Right renal pelvis (tissue), 4 donors: ENCODE results near the gene OLIG2. TPM values are rescaled to one million over a fixed set of nuclear protein-coding genes. Genes with fewer than 3 reads are reported as not detected.

ENCODE experiments used
- DNase-seq, 4 donors: peaks; one replicate each; pipeline ENCODE4 v3.0.0-alpha.2; 2013; ENCODE audit warnings: low read depth in 4 of 4, low spot score in 3 of 4, missing footprints in 1 of 4
- polyA plus RNA-seq, 4 donors: library from polyadenylated mRNA; unstranded; fragments of 120-200 nt; gene quantifications; one replicate each; pipeline ENCODE4 v1.2.1, GENCODE V29; 2013; ENCODE audit not compliant: insufficient read length in 4 of 4

The OLIG2 gene
- polyA plus RNA-seq, 4 donors = not detected

DNA sequence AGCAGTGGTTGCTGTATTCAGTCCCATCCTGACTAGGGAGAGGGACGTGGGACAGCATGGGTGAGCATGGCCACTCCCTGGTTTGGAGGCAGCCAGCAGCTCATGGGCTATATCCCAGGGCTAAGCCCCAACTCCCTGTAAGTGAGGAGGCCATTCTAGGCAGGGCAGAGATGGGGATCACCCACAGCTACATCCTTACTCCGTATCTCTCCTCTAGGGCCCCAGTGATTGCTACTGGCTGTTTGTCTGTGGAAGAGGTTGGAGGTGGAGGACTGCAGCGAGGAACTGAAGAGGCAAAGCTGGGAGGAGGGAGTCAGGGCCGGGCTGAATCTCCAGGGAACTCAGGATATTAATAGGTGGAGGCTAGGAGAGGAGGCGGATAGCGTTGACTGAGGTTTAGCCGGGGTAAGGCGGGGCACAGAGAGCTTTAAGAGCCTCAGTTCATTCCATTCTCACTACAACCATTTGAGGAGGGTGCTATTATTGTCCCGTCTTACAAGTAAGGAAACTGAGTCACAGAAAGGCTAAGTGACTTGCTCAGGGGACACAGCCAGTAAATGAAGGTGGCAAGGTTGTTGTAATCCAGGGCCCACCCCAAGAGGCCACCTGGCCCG is 6.8 kb downstream of the OLIG2 start:
- no peak for DNase-seq

DNA sequence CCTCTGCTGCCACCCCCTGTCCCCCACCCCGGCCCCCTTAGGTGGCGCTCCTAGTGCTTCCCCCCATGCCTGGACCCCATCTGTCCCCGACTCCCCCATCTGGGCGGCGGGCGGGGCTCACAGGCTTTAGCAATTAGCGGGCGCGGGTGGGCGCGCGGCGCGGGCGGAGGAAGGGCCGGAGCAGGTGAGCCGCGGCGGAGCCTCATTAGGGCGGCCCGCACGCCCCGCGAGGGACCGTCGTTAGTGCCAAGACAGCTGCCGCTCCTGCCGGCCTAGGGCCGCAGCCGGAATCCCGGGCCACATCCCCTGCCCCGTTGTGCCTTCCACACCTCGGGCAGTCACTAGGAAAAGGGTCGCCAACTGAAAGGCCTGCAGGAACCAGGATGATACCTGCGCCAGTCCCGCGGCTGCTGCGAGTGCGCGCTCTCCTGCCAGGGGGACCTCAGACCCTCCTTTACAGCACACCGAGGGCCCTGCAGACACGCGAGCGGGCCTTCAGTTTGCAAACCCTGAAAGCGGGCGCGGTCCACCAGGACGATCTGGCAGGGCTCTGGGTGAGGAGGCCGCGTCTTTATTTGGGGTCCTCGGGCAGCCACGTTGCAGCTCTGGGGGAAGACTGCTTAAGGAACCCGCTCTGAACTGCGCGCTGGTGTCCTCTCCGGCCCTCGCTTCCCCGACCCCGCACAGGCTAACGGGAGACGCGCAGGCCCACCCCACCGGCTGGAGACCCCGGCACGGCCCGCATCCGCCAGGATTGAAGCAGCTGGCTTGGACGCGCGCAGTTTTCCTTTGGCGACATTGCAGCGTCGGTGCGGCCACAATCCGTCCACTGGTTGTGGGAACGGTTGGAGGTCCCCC is 7.6 kb downstream of the OLIG2 start:
- no peak for DNase-seq

DNA sequence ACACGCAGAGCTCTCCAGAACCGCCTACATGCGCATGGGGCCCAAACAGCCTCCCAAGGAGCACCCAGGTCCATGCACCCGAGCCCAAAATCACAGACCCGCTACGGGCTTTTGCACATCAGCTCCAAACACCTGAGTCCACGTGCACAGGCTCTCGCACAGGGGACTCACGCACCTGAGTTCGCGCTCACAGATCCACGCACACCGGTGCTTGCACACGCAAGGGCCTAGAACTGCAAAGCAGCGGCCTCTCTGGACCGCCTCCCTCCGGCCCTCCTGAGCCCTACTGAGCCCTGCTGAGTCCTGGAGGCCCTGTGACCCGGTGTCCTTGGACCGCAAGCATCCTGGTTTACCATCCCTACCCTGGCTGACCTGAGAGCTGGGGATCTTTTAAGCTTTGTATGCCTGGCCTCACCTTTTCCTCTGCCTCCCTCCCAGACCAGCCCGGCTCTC is 8.3 kb downstream of the OLIG2 start:
- no peak for DNase-seq

DNA sequence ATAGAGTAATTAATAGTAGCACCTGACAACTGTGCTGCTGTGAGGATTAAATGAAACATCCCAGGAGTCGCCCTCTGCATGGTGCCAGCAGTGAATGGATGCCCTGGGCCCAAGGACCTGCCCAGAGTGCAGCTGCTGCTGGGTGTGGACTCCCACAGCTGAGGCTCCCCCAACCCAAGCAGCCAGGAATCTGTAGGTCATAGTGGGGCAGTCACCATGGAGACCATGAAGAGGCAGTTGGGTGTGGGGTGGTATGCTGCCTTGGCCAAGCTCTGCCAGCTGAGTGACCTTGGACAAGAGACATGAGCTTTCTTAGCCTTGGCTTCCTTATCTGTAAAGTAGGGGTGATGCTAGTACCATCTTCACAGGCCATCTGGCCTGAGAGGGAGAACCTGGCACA is 9.4 kb downstream of the OLIG2 start:
- no peak for DNase-seq

DNA sequence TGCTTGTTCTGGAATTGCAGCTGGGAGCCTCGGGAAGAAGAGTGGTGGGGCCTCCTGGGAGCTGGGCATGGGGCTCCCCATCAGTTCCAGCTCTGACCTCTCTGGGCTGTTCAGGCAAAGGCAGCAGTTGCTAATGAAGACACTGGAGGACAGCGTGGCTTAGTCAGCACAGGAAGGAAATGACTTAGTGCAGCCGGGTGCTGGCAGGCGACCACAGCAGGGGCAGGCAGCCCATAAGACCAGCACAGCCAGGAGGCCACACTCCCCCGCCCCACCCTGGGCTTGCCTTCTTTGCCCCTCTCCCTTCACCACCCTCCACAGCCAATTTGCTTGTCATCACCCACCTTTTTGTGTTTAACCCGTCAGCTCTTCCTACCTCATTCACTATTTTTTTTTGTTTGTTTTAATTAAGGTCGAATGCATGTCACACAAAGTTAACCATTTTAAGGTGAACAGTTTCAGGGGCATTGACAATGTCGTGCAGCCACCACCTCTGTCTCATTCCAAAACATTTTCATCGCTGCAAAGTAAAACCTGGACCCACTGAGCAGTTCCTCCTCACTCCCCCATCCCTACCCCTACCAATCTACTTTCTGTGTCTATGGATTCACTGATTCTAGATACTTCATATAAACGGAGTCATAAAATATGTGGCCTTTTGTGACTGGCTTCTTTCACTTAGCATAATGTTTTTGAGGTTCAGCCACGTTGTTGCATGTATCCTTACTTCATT is 10.9 kb downstream of the OLIG2 start:
- no peak for DNase-seq

DNA sequence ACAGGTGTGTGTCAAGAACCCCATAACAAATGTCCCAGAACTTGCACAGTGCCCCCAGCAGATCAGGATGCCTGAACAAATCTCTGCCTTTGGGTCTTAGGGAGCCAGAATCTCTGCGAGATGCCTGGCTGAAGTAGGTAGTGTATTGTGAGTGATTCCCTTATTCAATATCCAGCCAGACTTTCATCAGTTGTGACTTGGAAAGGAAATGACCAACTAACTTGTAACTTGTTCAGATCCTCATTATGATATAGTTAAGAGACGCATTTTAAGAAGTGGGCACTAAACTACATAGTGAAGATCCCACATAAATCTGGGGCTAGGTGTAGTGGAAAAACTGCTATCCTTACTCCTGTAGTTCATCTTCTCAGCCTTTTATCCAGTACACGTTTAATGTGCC is 11.8 kb downstream of the OLIG2 start:
- no peak for DNase-seq

DNA sequence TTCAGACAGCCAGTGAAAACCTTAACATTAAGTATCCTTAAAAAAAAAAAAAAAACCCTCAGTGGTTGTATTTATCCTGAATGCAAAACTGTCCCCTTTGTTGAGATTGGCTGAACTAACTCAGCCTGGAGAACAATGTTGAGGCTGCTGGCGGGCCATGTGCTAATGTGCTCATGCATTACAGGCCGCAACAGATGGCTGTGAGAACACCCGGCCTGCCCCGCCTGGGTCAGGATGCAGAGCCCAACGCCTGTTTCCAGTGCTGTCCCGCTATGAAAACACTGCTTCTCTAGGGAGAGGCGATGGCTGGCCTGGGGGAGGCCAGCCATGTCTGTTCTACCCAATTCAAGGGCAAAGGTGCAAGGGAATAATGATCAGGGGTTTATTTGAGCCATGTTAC is 13.8 kb downstream of the OLIG2 start:
- no peak for DNase-seq

DNA sequence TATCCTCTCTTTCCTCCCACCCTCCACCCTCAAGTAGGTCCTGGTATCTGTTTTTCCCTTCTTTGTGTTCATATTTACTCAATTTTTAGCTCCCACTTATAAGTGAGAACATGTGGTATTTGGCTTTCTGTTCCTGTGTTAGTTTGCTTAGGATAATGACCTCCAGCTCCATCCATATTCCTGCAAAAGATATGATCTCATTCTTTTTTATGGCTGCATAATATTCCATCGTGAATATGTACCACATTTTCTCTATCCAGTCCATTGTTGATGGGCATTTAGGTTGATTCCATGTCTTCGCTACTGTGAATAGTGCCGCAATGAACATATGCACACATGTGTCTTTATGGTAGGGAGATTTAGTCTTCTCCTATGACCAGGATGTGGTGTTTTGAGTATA is 14.5 kb downstream of the OLIG2 start:
- DNase-seq = no peak

DNA sequence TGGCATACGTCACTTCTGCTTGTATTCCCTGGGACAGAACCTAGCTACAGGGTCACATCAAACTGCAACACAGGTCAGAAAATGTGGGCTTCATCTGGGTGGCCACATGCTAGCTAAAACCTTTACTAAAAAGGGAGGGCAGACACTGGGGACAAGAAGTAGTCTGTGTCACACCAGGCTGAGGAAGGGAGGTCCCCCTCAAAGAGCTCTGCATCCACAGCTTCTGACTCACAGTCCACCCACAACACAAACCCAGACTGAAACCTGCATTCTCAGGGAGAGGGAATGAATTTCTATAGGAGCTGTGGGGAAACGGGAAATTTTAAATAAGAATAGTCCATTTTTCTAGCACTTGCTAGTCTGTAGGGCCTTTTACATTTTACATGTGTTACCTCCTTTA is 16.2 kb downstream of the OLIG2 start:
- DNase-seq = no peak

DNA sequence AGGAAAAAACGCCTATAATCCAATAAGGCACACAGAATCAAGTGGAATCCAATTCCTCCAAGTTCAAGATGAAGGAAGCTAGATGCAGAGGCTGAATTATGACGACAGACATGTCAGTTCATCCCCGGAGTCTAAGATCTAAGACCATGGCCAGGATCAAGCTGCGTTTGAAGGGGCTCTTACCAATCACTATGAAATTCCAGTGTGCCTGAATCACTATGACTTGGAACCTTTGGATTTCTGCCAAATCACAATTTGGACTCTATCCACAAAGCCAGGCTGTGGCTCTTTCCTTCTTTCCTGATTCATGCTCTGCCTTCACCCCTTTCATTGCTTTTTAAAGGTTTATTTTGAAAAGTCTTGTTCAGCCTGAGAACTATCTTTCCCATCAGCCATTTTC is 17.1 kb downstream of the OLIG2 start:
- no peak for DNase-seq

DNA sequence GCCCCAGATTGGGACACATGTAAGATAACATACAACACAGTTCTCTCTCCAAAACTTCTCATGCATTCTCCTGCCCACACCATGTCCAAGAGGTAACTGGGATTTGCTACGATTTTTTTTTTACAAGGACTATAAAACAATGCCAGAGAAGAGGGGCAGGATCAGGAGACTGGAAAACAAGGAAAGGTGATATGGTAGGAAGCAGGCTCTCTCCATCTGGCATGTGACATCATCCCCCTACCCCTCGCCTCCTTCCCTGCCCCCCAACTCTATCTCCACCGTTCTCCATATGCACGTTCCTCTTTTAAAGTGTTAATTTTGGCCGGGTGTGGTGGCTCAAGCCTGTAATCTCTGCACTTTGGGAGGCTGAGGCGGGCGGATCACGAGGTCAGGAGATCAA is 20.7 kb downstream of the OLIG2 start:
- no peak for DNase-seq

DNA sequence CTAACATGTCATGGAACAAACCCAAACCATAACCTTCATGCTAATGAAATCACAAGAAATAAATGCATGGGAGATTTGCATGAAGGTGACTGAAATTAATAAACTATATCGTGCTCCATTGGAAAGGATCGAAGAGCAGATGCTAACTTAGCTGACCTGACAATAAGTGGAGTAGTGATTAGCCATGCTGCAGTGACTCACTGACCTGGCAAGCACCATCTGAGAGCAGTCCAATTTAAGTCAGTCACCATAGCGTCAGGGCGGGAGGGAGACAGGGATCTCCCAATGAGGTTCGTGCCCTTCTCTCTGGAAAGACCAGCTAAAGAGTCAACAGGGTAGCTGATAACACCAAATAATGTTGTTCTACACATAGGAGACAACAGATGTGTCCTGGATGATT is 21.5 kb downstream of the OLIG2 start:
- no peak for DNase-seq

DNA sequence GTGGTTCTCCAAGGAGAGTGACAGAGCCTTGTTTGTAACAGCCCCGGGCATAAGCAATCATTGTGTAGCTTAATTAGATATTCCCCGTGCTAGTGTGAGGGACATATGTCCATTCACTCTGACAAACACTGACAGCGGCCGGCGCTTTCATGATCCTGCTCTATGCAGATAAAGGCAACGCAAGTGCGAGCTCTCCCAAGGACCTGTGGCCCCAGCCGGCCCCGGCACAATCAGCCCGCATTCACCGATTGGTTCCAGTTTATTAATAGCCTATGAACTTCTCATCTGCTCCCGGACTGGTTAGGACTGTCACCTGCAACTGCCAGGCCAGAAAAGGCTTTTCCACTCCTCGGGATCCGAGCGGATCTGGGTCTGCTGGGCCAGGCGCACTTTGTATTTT is 26.2 kb downstream of the OLIG2 start:
- DNase-seq = no peak

DNA sequence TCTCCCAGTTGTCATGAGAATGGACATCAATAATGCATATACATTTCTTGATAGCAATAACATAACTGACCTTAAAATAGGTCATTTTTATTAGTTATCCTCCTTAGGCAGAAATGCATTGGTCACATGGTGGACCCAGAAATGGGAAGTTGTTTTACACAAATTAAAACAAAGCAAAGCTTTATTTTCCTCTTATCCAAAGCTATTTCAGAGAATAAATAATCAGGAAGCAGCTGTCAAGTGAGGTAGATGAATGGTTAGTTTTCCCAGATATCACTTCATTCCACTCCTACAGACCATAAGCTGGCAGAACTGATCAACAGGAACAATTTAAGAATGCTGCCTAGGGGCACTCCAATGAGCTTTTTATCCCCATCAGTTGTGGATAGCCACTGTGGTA is 28.2 kb downstream of the OLIG2 start:
- DNase-seq = no peak

DNA sequence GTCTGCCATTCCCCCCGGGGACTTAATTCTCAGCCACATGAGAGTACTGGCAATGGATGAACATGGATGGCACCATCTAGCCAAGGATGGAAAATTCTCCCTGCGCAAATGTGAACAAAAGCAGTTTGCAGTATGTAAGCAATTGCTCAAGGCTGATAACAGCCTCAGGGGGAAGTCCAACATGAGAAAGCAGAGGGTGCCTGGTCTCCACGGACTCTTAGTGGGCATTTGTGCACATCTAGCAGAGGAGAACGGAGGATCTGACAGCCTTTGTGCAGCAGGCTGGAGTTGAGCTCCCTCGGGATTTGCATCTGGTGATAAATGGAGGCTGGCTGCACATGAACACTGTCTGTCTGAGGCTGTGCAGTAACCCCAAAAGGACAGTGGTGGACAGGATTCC is 30.3 kb downstream of the OLIG2 start:
- no peak for DNase-seq

DNA sequence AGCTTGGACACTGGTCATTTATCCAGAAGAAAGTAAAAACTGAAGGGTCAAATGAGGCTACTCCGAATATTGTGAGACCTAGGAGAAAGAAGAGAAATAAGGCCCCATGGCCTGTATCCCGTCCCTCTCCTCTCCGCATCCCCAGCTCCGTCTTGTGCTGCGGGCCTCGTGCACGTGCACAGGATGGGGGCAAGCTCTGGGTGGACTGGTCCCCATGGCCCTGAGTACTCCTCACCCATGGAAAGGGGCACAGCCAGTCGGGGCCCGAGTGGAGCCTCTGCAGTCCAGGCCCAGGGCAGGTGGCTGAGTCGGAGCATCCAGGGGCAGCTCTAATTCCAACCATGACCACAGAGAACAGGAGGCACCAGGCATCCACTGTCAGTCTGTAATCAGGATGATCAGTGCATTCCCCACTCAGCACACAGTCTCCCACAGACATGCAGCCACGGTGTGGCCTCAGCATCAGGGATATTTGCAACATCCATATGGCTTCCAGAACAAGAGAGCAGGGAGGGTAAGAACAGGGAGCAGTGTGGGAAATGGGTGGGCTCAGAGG is 31.7 kb downstream of the OLIG2 start:
- DNase-seq = no peak

DNA sequence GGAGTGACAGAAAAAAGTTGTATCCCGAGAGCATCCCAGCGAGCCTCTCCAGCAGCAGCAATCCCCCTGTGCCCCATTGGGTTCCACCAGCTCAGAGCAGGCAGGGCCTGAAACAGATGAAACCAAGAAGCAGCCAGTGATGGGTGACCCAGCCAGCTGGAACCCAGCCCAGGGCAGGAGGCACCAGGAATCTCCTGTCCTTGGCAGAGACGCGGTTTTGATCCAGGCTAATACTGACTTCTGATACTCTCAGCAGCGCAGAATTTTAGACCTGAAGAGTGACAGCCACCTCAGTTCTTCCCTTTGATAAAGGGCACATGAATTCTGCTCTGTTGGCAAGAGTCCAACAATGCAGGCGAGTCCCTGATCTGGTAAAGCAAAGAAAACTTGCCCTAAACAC is 32.8 kb downstream of the OLIG2 start:
- no peak for DNase-seq

DNA sequence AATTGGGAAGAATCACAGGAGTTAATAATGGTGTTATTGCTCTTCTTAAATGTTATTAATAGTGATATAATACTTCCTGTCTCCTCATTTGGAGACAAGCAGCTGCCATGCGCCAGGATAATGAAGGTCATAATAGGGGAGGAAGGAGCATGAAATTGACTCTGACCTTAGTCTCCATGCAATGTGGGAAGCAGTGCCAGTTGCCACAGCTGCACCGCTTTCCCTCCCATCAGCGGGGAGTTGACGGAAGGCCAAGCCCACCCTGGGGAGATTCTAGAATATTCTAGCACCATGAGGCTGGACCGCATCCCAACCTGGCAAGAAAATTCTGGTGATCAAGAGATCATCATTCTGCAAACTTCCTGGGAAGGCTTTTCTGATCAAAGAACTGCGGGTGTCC is 33.2 kb downstream of the OLIG2 start:
- no peak for DNase-seq

DNA sequence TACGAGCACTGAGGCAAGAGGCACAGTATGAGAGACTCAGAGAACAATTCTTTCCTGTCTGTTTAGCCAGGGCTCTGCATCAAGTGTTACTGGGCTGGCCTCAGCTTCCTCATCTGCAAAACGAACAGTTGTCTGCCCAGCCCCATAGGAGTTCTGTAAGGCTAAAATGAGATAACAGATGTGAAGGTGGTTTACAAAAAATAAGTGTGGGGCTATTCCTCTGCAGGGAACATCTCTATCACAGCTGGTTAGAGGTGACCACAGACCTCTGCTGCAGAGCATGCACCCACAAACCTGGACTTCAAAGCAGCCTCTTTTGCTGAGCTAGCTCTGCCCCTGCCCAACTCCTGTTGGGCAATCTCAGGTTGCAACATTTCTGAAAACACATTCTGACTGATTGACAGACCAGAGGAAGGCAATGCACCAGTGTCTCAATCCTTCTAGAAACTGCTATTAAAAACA is 33.7 kb downstream of the OLIG2 start:
- DNase-seq = no peak

DNA sequence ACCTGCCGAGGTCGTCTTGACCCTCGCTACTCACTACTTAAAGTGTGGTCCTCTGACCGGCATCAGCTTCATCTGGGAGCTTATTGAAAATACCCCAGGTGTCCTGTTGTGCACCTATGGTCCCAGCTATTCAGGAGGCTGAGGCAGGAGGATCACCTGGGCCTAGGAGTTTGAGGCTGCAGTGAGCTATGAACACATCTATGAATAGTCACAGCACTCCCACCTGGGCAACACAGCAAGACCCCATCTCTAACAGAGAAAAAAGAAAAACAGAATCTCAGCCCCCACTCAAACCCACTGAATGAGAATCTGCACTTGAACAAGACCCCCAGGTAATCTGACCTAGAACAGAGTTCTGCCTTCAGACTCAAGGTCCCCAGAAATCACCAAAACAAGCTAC is 35.5 kb downstream of the OLIG2 start:
- DNase-seq = no peak

DNA sequence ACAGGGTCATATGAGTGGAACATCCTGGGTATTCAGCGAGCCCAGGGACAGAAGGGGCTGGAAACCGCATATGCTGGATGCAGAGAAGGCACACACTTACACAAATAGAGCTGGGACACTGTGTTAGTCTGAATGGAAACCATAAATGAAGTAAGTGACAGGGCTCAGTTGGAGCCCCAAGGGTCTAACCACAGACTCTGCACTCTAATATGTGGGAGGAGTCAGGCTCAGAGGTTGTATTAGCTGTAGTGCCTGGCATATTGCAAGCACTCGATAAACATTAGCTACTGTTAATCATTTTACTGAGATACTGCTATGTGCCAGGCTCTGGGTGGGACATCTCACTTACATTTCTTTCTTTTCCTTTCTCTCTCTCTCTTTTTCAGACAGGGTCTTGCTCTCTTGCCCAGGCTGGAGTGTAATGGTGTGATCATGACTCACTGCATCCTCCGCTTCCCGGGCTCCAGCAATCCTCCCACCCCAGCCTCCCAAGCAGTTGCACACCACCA is 37.7 kb downstream of the OLIG2 start:
- no peak for DNase-seq
